Neural progenitor cell (in vitro differentiated cells): ENCODE results near the gene ZFYVE19. TPM values are rescaled to one million over a fixed set of nuclear protein-coding genes. Genes with fewer than 3 reads are reported as not detected.

Experiments used
- DNase-seq: peaks from one replicate; pipeline ENCODE4 v3.0.0-alpha.2; 2016; ENCODE audit warnings: low spot score
- H2AFZ ChIP-seq: fragments of 200-600 bp; sonication (generic); replicated peaks from 2 replicates; pipeline ENCODE4 v1.6.1; 2016; ENCODE audit warnings: antibody characterized with exemption
- H3F3A ChIP-seq: fragments of 200-600 bp; sonication (generic); 2 replicates; pipeline ENCODE4 v1.6.1; 2016; ENCODE audit warnings: antibody characterized with exemption, low read depth
- H3K27ac ChIP-seq: fragments of 200-600 bp; sonication (generic); 2 replicates; pipeline ENCODE4 v1.5.1; 2016; ENCODE audit warnings: mild to moderate bottlenecking
- H3K27me3 ChIP-seq: fragments of 200-600 bp; sonication (generic); 2 replicates; pipeline ENCODE4 v1.6.1; 2016; ENCODE audit warnings: mild to moderate bottlenecking, moderate library complexity
- H3K36me3 ChIP-seq: fragments of 200-600 bp; sonication (generic); 2 replicates; pipeline ENCODE4 v1.5.1; 2016
- H3K4me1 ChIP-seq: fragments of 200-600 bp; sonication (generic); 2 replicates; pipeline ENCODE4 v1.6.1; 2016; ENCODE audit warnings: mixed run types
- H3K4me2 ChIP-seq: fragments of 200-600 bp; sonication (generic); 2 replicates; pipeline ENCODE4 v1.6.1; 2016
- H3K4me3 ChIP-seq: fragments of 200-600 bp; sonication (generic); 2 replicates; pipeline ENCODE4 v1.5.1; 2016
- H3K79me2 ChIP-seq: fragments of 200-600 bp; sonication (generic); 2 replicates; pipeline ENCODE4 v1.6.1; 2016; ENCODE audit warnings: low read depth
- H3K9ac ChIP-seq: fragments of 200-600 bp; sonication (generic); 2 replicates; pipeline ENCODE4 v1.6.1; 2016
- H3K9me3 ChIP-seq: fragments of 200-600 bp; sonication (generic); 2 replicates; pipeline ENCODE4 v1.5.1; 2016; ENCODE audit warnings: low read depth
- H4K20me1 ChIP-seq: fragments of 200-600 bp; sonication (generic); 2 replicates; pipeline ENCODE4 v1.6.1; 2016; ENCODE audit warnings: low read depth
- H3K27ac Mint-ChIP-seq: 3 replicates; pipeline ENCODE4 v1.8.0; 2021; ENCODE audit warnings: mixed read lengths
- H3K27me3 Mint-ChIP-seq: 2 replicates; pipeline ENCODE4 v1.8.0; 2022; ENCODE audit warnings: low read depth, mild to moderate bottlenecking, inconsistent platforms, moderate library complexity, mixed read lengths; ENCODE audit not compliant: insufficient read depth
- H3K36me3 Mint-ChIP-seq: 3 replicates; pipeline ENCODE4 v1.8.0; 2021; ENCODE audit warnings: mixed read lengths
- H3K4me1 Mint-ChIP-seq: 3 replicates; pipeline ENCODE4 v1.8.0; 2021; ENCODE audit warnings: mixed read lengths
- H3K4me3 Mint-ChIP-seq: 3 replicates; pipeline ENCODE4 v1.8.0; 2021; ENCODE audit warnings: mild to moderate bottlenecking, moderate library complexity, mixed read lengths
- H3K9me3 Mint-ChIP-seq: 3 replicates; pipeline ENCODE4 v1.8.0; 2020; ENCODE audit warnings: mixed read lengths
- EZH2 ChIP-seq: fragments of 200-600 bp; sonication (generic); IDR thresholded peaks from 2 replicates; pipeline ENCODE4 v1.6.1; 2017; ENCODE audit warnings: antibody characterized with exemption, mild to moderate bottlenecking, moderate library complexity
- EZH2phosphoT487 ChIP-seq: fragments of 200-600 bp; sonication (generic); IDR thresholded peaks from 2 replicates; pipeline ENCODE4 v1.6.1; 2017; ENCODE audit warnings: antibody characterized with exemption
- total RNA-seq: library from RNA; depleted of rRNA; stranded (reverse); fragments of >200 nt; gene quantifications from 2 replicates; pipeline ENCODE4 v1.2.3, GENCODE V29; 2015; ENCODE audit warnings: low replicate concordance
- TF ChIP-seq, protein P1 (sequence below): fragments of 200-600 bp; sonication (generic); IDR thresholded peaks from 2 replicates; pipeline ENCODE4 v1.5.1; 2017; ENCODE audit warnings: antibody characterized with exemption, mild to moderate bottlenecking

ZFYVE19 gene
- total RNA-seq, 1 donor from 2014 or later = 19.3 TPM

DNA sequence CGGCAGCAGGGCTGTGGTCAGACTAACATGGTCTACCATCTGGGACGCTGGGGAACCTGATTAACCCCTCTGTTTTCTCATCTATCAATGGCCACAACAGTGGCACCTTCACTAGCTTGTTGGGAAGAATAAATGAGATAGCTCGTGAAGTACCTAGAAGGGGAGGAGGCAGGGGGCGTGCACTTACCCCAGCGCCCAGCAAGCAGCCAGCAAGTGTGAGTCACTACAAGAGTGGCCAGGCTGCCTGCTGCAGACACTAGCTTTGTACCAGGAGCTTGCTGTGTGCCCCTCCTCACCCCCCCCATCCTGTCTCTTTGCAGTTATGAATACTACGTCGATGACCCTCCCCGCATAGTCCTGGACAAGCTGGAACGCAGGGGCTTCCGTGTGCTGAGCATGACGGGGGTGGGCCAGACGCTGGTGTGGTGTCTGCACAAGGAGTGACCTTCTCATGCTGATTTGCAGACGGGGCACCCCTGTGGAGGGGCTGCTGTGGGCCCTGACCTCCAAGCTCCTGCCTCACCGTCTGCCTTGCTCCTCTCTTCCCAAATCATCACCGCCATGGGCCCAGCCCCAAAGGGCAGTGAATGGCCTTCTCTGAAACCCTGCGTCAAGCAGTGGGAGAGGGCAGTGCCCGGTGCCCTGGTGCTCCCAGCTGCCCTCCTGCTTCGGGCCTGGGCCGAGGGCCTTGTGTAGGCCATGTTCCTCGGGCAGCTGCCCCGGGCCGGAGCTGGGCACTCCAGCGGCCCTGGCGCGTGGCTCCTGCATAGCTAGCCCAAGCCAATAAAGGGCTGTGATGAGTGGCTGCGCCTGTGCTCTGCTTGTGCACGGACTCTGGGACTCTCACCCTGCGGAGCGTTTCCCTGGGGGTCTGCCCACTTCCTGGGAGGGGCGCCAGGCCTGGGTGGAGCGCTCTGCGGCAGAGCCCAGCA, 39.7 kb upstream of the ZFYVE19 start:
- H3K9ac ChIP-seq = no peak overlapping the region
- no peak overlapping the region for H2AFZ ChIP-seq
- no peaks in the 10 kb centered on the region for H3K36me3 ChIP-seq
- no peak overlapping the region for H3K4me3 ChIP-seq
- H3K4me2 ChIP-seq = no peak overlapping the region
- H3K27ac ChIP-seq = no peak overlapping the region
- H3K4me1 Mint-ChIP-seq = peaks cover 43% of the 10 kb centered on the region
- H3K4me3 Mint-ChIP-seq = no peak overlapping the region
- TF ChIP-seq EZH2 (no peak), EZH2phosphoT487 (no peak)
- TF ChIP-seq, protein P1, sequence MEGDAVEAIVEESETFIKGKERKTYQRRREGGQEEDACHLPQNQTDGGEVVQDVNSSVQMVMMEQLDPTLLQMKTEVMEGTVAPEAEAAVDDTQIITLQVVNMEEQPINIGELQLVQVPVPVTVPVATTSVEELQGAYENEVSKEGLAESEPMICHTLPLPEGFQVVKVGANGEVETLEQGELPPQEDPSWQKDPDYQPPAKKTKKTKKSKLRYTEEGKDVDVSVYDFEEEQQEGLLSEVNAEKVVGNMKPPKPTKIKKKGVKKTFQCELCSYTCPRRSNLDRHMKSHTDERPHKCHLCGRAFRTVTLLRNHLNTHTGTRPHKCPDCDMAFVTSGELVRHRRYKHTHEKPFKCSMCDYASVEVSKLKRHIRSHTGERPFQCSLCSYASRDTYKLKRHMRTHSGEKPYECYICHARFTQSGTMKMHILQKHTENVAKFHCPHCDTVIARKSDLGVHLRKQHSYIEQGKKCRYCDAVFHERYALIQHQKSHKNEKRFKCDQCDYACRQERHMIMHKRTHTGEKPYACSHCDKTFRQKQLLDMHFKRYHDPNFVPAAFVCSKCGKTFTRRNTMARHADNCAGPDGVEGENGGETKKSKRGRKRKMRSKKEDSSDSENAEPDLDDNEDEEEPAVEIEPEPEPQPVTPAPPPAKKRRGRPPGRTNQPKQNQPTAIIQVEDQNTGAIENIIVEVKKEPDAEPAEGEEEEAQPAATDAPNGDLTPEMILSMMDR = no peak
- H3K79me2 ChIP-seq = no peaks in the 10 kb centered on the region
- H3K36me3 Mint-ChIP-seq = peaks cover 2% of the 10 kb centered on the region
- H3K4me1 ChIP-seq = peaks cover 31% of the 10 kb centered on the region
- peaks cover 28% of the 10 kb centered on the region for H3F3A ChIP-seq
- H3K9me3 Mint-ChIP-seq = no peaks in the 10 kb centered on the region
- DNase-seq = no peak
- peaks cover 34% of the 10 kb centered on the region for H3K27me3 ChIP-seq
- H3K9me3 ChIP-seq = no peaks in the 10 kb centered on the region
- no peak overlapping the region for H3K27ac Mint-ChIP-seq
- no peaks in the 10 kb centered on the region for H4K20me1 ChIP-seq
- H3K27me3 Mint-ChIP-seq = peaks cover 11% of the 10 kb centered on the region

GRCh38 chr15:40767838-40768500, 38.9 kb upstream of the ZFYVE19 start:
- Histone ChIP-seq H3K4me2 (no peak overlapping the region), H3K4me1 (peaks cover 31% of the 10 kb centered on the region), H3K9me3 (no peaks in the 10 kb centered on the region), H3K36me3 (no peaks in the 10 kb centered on the region), H2AFZ (no peak overlapping the region), H3K27me3 (peaks cover 26% of the 10 kb centered on the region), H3F3A (peaks cover 28% of the 10 kb centered on the region), H3K4me3 (no peak overlapping the region), H4K20me1 (no peaks in the 10 kb centered on the region), H3K79me2 (no peaks in the 10 kb centered on the region), H3K9ac (no peak overlapping the region), H3K27ac (no peak overlapping the region)
- no peak for DNase-seq
- Mint-ChIP-seq H3K4me1 (peaks cover 42% of the 10 kb centered on the region), H3K27ac (no peak overlapping the region), H3K36me3 (peaks cover 2% of the 10 kb centered on the region), H3K4me3 (no peak overlapping the region), H3K27me3 (peaks cover 8% of the 10 kb centered on the region), H3K9me3 (no peaks in the 10 kb centered on the region)
- TF ChIP-seq EZH2phosphoT487 (no peak), EZH2 (no peak)
- TF ChIP-seq, protein P1 = no peak

DNA sequence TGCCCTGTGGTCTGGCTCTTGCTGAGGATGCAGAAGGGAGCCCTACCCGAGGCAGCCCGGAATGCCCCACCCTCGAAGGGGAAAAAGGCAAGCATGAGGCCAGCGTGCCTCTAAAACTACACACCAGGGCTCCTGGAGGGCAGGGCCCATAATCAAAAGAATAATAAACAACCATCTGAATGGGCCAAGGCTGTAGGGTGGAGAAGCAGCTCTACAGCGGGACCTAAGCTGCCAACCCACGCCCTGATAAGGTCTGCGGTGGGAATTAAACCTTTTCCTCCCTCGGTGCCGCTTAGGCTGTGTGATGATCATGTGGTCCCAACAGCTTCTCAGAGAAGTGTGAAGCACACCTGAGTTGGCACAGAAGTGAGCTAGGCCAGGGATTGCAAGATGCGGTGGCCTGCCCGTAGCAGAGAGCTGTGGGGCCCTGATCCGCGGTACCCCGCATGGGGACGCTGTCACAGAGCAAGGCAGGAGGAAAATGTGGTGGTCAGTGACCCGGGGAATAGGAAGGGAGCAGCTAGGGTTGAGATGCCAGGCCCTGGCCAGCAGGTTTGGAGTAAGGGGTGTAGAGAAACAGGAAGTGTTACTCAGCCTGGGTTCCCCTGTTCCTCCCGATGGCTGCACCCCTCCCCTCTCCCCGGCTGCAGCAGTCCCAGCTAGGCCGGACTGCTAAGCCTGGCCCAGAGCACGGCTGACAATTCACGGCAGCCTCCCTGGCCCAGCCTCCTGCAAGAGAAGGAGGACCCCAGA, 38.2 kb upstream of the ZFYVE19 start:
- H3K4me1 ChIP-seq = peaks cover 27% of the 10 kb centered on the region
- H3K79me2 ChIP-seq = no peaks in the 10 kb centered on the region
- no peak overlapping the region for H3K9ac ChIP-seq
- Mint-ChIP-seq H3K4me3 (no peak overlapping the region), H3K27me3 (peaks cover 8% of the 10 kb centered on the region), H3K27ac (no peak overlapping the region), H3K4me1 (peaks cover 37% of the 10 kb centered on the region), H3K36me3 (peaks cover 4% of the 10 kb centered on the region), H3K9me3 (no peaks in the 10 kb centered on the region)
- H3K27ac ChIP-seq = no peak overlapping the region
- H3K9me3 ChIP-seq = no peaks in the 10 kb centered on the region
- no peaks in the 10 kb centered on the region for H3K36me3 ChIP-seq
- no peak overlapping the region for H3K4me2 ChIP-seq
- H2AFZ ChIP-seq = no peak overlapping the region
- no peak for DNase-seq
- no peak for TF ChIP-seq EZH2
- TF ChIP-seq EZH2phosphoT487 = no peak
- TF ChIP-seq, protein P1 = no peak
- H3K27me3 ChIP-seq = peaks cover 18% of the 10 kb centered on the region
- H3F3A ChIP-seq = peaks cover 27% of the 10 kb centered on the region
- no peak overlapping the region for H3K4me3 ChIP-seq
- H4K20me1 ChIP-seq = no peaks in the 10 kb centered on the region
